22Rv1 (cell line): Measurements from ENCODE around the gene FGF11.

Experiments
- ZFX ChIP-seq: fragments of 450-650 bp; IDR thresholded peaks from 2 replicates; pipeline ENCODE4 v1.6.1; 2017; ENCODE audit warnings: antibody characterized with exemption, borderline replicate concordance
- TF ChIP-seq, protein P1 (sequence below): fragments of 450-650 bp; IDR thresholded peaks from 2 replicates; pipeline ENCODE4 v1.5.1; 2017; ENCODE audit warnings: mild to moderate bottlenecking

DNA sequence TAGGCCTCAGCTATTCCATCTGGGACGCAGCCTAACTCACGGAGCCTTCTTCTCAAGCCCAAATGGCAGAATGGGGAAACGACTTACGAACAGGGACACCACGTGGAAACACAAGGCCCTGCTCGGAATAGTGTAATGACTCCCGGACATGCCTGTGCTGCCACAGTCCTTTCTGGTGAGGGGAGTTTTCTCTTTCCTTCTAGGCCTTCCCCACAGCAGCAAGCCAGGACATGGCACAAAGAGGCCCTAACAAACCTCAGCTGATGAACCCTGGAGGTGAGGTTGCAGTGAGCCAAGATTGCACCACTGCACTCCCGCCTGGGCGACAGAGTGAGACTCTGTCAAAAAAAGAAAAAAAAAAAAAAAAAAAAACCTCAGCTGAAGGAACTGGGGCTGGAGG lies 24.8 kb downstream of the FGF11 start:
- TF ChIP-seq, protein P1, sequence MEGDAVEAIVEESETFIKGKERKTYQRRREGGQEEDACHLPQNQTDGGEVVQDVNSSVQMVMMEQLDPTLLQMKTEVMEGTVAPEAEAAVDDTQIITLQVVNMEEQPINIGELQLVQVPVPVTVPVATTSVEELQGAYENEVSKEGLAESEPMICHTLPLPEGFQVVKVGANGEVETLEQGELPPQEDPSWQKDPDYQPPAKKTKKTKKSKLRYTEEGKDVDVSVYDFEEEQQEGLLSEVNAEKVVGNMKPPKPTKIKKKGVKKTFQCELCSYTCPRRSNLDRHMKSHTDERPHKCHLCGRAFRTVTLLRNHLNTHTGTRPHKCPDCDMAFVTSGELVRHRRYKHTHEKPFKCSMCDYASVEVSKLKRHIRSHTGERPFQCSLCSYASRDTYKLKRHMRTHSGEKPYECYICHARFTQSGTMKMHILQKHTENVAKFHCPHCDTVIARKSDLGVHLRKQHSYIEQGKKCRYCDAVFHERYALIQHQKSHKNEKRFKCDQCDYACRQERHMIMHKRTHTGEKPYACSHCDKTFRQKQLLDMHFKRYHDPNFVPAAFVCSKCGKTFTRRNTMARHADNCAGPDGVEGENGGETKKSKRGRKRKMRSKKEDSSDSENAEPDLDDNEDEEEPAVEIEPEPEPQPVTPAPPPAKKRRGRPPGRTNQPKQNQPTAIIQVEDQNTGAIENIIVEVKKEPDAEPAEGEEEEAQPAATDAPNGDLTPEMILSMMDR = no peak
- TF ChIP-seq ZFX = no peak
